ENCODE results near the gene CDH7.

CDH7 gene, protein sequence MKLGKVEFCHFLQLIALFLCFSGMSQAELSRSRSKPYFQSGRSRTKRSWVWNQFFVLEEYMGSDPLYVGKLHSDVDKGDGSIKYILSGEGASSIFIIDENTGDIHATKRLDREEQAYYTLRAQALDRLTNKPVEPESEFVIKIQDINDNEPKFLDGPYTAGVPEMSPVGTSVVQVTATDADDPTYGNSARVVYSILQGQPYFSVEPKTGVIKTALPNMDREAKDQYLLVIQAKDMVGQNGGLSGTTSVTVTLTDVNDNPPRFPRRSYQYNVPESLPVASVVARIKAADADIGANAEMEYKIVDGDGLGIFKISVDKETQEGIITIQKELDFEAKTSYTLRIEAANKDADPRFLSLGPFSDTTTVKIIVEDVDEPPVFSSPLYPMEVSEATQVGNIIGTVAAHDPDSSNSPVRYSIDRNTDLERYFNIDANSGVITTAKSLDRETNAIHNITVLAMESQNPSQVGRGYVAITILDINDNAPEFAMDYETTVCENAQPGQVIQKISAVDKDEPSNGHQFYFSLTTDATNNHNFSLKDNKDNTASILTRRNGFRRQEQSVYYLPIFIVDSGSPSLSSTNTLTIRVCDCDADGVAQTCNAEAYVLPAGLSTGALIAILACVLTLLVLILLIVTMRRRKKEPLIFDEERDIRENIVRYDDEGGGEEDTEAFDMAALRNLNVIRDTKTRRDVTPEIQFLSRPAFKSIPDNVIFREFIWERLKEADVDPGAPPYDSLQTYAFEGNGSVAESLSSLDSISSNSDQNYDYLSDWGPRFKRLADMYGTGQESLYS

DNA sequence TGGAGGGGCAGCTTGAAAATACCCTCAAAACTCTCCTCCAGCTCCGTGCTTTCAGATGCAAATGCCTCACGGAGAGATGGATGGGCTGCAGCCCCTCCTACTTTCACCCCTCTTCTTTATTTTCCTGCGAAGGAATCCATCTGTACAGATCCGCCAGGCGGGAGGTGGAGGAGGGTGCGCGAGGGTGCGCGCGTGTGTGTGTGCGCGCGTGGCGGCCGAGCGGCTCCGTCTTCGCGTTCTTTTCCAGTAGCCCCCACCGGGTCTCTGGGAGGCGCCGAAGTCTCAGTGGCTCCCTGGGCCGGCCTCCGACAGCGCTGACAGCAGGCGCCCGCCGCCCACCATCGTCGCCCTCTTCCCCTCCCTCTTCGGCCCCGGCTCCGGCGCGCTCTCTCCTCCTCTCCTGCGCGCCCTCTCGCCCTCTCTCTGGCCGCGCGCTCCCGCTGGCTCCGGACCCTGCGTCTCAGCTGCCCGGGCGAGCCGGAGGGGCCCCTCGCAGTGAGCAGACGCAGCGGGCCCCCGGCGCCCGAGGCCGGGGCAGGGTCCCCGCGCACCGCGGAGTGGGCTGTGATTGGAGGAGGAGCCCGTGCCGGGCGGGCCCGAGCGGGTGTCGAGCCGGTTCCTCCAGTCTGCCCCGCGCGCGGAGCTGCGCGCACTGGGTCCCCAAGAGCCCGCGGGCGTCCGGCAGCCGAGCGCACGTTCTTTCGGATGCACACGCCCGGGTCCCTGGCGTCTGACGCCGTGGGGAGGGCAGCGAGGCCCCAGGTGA lies at the start of gene CDH7:
CDH7 (plus strand) TSS at position 624 of the 766 bp plus-strand sequence. CDS start 11,831 bp downstream, outside the sequence.
- DNase-seq (ENCODE audit: low spot score), result no peak

DNA sequence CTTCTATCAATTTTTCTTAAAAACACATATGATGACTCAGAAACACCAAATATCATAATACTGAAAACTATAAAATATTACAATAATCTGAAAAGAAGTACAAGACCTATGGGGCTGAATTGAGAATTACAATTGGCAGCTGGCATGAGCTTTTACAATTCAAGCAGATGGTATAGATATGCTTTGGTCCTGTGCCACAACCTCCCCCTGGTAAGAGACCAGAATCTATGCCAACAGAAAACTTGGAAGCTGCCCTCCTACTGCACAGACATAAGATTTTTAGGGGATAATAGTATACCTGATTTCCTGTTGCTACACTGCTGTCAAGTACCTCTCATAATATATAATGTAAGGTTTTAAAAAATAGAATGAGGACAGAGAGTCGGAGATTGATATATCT lies 46.8 kb upstream of the CDH7 start:
- DNase-seq (ENCODE audit: low spot score), result no peak

- DNase-seq (ENCODE audit: low spot score), result no peak
Measured at GRCh38 chr18:65706646-65707045, 44.2 kb upstream of the CDH7 start.

- DNase-seq (ENCODE audit: low spot score), result no peak
Measured at GRCh38 chr18:65711493-65711892, 39.3 kb upstream of the CDH7 start.

DNA sequence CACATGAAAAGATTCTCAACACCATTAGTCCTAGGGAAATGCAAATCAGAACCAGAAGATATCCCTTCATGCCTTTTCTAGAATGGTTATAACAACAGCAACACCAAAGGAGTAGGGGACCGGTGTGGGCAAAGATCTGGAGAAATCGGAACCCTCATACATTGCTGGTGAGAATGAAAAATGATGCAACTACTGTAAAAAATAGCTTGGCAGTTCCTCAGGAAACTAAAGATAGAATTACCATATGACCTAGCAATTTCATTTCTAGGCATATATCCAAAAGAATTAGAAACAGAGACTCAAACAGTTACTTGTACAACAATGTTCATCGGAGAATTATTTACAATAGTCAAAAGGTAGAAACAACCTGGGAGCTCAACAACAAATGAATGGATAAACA lies 29.2 kb upstream of the CDH7 start:
- no peak for DNase-seq (ENCODE audit: low spot score)

GRCh38 chr18:65725251-65726050 lies 25.4 kb upstream of the CDH7 start:
- peak; percentile 13 for DNase-seq (ENCODE audit: low spot score)

GRCh38 chr18:65735155-65735554 lies 15.7 kb upstream of the CDH7 start:
- DNase-seq (ENCODE audit: low spot score), result no peak

GRCh38 chr18:65737471-65737955 lies 13.3 kb upstream of the CDH7 start:
- DNase-seq (ENCODE audit: low spot score), result no peak

DNA sequence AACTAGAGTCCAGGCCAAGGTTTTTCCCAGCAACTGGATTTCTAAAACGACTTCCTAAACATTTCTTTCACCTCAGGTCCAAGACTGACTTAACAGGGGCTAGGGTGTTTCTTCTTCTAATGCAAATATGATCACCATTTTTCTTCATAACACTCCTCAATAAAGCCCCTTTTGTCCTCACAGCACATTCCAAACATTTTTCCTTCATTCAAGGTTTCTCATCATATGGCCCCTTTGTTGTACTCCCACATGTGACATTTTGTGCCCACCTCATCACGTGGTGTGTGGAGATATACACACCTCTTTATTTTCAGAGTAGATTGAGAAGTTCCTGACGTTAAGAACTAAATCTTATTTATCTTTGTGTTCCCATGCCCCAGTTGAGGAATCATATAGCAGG lies 3.9 kb upstream of the CDH7 start:
- no peak for DNase-seq (ENCODE audit: low spot score)

- DNase-seq (ENCODE audit: low spot score), result no peak
Measured at GRCh38 chr18:65748321-65748720, 2.5 kb upstream of the CDH7 start.

DNA sequence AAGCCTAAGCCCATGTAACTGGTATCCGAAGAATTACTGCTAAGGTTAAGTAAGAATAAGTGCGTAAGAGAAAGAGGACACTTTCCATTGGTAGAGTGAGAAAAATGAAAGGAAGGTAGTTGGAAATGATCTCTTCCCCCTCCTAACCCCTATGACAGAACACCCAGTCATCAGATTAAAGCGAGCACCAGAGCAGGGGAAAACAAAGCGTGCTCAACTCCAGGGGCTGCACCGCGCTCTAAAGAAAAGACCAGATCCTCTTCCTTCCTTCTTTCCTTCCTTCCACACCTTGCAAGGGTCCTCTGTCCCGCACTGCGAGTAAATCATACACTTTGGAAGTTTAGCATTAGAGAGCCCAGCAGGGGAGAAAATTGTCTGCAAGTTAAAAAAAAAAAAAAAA lies 971 bp upstream of the CDH7 start:
- no peak for DNase-seq (ENCODE audit: low spot score)

- peak; percentile 2 for DNase-seq (ENCODE audit: low spot score)
Measured at GRCh38 chr18:65751155-65752085, 608 bp downstream of the CDH7 start.

GRCh38 chr18:65752625-65753325 lies 2.0 kb downstream of the CDH7 start:
- DNase-seq (ENCODE audit: low spot score), result no peak

- peak; percentile 26 for DNase-seq (ENCODE audit: low spot score)
Measured at GRCh38 chr18:65753520-65753919, 2.7 kb downstream of the CDH7 start.

GRCh38 chr18:65754121-65754520 lies 3.3 kb downstream of the CDH7 start:
- DNase-seq (ENCODE audit: low spot score), result peak; percentile 12

DNA sequence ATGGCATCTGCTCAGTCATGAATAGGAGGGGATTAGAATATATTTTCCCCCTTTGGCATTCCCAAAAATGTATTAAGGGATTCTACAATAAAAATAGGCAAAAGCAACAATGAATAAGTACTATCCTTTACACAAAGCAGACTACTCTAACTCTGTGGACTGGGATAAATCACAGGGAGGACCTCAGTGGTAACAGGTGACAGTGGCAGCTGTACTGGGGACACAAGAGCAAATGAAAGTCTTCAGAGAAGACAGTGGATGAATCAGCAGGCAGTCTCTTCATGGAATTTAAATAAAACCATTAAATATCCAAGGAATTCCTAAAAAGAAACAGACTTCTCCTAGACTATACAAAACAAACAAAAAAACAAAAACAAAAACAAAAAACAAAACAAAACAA lies 4.8 kb downstream of the CDH7 start:
- no peak for DNase-seq (ENCODE audit: low spot score)

GRCh38 chr18:65760457-65760856 lies 9.6 kb downstream of the CDH7 start:
- DNase-seq (ENCODE audit: low spot score), result no peak

DNA sequence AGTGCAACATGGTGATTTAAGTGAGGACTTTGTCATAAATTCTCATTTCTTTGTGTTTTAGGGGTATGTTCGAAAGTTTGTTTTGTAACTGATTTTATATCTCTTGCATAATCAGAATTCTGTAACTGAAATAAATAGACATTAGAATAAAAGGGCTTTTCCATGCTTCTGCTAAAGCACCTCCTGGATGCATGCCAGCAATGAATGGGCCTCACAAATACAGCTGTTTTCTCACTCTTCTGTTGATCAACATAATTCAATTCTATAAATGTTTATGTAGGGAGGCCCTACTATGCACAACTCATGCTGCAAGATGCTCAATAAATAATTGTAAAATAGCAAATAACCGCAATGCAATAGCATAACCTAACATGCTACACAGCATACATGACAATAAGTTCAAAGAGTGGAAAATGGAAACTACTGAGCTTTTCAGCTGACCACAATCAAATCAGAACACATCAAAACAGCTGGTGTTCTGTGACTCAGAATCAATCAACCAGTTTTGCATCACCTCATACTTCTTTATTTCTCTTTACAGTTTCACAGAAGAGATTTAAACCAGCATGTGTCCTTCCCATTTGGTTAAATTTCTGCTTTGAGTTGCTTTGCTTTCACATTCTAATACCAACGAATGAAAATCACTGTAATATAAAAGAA lies 11.0 kb downstream of the CDH7 start:
- no peak for DNase-seq (ENCODE audit: low spot score)

GRCh38 chr18:65762556-65762955 lies 11.7 kb downstream of the CDH7 start:
- no peak for DNase-seq (ENCODE audit: low spot score)

Data from kidney tubule cell (primary cell).